Retina (tissue), 1 donor: ENCODE results near the gene FCHSD2.

ENCODE experiments used
- DNase-seq: peaks from one replicate; pipeline ENCODE4 v3.0.0-alpha.2; 2016

The FCHSD2 gene

DNA sequence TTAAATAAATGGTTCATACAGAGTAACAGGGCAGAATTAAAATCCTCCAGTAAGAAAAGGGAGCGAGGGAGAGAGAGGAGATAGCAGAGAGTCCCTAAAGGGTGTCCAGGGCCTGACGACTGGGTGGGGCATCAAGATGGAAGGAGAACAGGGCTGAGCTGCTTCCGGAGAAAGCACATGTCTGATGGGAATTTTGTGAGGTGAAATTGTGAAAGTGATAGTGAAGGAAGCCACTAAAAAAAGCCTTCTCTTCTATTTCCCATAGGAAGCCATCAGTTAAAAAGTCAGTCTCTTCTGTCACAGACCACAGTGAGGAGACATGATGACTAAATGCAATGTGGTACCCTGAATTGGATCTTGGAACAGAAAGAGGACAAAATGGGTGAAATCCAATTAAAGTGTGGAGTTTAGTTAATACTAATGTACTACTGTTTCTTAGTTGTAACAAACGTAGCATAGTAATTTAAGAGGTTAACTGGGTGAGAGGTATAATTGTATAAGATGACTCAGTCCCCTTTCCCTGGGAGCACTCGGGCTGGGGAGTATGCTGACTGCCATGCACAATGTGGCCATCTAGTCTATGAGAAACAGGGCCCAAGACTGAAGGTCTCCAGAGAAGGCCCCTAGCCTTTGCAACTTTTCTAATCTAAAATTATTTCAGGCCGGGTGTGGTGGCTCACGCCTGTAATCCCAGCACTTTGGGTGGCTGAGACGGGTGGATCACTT is 29.5 kb upstream of the FCHSD2 start:
- no peak for DNase-seq

DNA sequence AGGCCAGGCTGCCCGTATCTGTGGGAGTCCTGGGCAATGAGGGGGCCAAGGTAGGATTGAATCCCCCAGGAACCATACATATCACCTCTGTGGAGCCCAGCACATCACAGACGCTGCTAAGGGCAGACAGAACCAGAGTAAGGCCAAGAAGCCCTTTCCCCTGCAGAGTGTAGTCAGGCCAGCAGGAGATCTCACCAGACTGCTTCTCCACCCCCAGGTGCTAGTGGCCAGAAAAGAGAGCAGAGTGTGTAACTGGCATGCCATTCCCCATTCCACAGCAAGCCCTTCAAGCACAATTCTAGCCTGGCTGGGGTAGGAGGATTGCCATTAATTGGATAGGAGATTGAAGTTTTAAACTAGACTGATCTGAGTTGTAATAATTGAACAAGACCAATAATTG is 28.0 kb upstream of the FCHSD2 start:
- no peak for DNase-seq

DNA sequence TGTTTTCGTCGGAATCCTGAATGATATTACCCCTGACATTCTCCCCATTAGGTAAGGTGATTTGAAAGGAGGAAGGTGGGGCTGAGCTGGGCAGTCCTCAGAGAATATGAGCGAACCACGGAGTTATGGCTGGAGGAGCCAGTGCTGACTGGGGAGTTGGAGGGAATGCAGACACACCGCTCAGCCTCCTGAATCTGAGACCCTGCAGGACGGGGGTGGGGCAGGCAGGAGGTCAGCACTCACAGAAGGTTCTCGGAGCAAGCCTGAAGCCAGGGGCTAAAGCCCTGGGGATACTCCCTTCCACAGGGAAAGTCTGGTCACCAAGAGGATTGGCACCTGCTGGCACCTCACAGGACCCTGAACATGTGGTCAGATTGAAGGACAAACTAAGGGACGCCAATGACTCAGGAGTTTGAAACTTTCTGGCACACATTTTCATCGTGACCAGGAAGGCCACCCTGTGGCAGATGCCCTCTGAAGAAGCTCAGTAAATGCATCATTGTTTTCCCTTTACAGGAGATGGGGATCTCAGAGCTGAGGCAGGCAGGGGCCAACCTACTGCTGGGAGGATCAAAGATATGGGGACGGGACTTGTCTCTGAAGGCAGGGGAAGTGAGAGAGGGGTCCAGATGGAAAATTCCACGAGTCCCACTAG is 26.9 kb upstream of the FCHSD2 start:
- no peak for DNase-seq

DNA sequence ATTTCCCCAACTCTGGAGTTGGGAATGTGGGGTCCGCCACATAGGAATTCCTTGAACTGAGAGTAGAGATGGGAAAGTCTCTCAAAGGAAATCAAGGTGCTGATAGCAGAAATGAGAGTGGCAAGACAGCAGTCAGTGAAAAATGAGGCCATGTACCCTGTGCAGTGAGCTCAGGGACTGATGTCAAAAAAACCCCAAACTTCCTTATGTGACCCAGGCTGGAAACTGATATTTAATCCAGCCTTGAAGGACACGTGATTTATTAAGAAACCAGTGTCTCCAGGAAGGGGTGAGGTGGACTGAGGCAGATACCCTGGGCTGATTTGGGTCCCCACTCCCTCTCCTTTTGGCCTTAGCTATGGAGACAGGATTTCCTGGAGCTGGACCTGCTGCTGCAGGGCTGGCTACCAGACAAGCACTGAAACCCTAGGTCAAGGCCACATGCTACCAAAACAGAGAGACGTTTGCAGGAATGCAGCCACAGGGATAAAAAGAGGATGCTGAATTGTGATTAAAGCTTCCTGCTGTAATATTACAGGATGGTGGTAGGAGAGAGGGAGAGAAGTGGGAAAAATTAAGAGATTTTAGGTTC is 25.3 kb upstream of the FCHSD2 start:
- DNase-seq: no peak

DNA sequence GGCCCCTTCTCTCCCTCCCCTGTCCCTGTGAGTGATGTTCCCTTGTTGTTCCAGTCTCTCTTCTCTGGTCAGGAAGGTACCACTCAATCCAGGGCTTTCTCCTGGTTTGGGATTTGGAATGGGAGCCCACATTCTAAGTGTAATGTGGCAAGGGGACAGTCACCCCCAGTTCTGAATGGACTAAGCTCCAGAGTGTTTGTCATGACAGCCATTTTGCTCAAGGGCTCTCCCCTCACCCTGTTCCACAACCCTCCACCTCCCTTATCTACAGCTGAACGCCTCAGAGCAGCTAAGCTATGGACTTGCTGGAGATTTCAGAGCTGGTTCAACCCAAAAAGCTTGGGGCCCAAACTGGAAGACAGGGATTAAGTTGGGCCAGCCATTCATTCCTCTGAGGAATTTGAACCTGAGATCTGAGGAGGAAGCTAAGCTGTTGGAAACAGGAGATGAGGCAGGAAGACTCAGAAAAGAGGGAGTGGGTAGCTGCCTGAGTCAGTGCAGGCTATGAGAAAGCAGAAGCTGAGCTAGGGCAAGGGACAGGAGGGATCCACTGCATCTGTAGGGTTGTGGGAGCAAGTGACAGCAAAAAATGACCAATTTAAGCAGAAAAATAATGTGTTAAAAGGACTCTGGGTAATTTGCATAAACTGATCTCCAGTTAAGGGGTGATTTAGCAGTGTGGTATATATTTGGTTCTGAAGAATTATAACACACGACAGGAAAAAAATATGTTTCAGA is 22.9 kb upstream of the FCHSD2 start:
- DNase-seq: no peak

DNA sequence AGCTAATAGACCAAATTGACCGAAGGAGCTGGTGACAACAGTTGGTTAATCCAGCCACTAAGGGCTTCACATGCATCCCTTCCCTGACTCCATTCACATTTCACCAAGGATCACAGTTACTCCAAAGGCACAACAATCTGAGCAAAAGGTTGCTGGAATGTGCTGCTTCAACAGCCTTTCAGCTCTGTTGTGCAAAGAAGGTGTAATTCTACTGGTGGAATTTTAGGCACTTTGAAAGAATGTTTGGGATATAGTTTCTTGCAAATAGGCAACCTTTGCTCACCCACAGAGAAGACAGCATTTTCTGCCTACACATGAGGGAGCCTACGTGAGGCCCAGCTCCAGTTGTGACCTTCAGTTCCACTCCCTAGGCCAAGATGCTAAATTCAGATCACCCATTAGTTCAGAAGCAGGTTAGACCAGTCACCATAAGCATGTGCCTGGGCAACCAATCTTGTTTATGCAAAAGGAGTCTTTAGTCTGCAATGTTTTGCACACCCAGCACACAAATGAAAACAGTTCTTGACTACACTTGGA is 21.6 kb upstream of the FCHSD2 start:
- no peak for DNase-seq

DNA sequence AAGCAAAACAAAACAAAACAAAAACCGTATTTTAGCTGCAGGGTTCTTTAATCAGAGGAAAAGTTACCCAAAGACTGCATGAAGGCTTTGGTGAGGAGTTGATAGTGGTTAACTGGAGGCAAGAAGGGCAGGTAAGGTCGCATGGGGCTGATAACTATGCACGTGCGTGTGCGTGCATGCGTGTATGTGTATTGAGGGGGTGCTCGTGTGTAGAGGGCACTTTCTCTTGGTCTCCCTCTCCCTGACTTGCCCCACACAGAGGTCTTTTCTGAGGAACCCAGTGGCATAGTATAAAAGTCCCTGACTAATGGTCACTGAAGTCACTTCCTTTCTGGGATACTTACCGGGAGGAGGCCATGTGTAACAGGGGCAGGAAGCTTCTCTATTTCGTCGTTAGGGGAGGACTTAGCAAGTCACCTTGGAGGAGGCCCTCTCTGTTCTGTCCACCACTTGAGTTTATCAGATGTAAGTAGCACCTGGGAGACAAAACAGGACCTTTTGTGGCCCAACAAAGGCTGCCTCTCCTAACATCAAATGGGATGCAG is 20.1 kb upstream of the FCHSD2 start:
- DNase-seq: no peak

DNA sequence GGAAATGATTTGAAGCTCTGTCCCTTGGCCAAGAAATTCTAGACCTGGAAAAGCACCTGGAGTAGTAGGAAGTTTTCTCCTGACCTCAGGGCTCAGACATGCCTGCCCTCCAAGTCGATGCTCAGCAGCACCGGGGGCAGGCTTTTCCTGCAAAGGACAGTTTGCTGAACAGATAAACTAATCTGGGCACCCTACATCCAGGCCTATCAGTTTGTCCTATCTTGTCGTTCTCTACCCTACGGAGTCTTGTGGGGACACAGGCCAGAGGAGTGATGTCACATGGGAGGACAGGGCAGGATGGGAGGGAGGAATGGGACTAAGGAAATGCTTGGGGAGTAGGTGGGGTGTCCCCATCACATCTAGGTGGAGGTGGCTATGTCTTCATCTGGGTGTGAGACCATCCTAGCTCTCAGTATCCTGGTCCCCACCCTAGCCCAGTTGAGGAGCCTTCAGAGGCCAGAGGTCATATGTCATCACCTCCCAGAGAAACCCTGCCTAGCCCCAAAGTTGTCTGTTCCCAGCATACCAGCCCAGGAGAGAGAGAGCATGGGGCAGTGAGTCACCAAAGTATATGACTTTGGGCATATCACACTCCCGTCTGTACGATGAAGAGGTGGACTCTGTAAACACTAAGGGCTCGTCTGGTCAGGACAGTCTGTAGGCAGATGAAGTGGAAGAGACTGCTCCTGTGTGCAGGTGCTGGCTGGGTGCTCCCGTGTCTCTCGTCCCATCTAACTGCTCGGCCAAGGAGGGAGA is 18.1 kb upstream of the FCHSD2 start:
- no peak for DNase-seq

DNA sequence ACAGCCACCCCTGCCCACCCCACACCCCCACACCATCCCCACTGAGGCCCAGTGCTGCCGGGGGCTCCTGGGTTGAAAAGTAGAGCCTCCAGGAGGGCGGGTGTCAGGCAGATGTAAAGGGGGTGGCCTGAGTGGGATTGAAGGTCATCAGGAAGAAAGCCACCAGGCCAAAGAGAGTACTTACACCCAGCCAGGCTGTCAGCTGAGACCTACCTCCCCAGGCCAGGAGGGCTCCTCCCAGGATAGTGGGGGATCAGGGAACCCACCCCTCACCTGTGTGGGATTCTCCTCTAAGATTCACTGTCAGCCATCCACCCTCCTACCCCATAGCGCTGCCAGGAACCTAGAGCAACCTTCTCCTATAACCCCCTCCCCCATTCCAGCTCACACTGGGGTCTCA is 17.2 kb upstream of the FCHSD2 start:
- no peak for DNase-seq

DNA sequence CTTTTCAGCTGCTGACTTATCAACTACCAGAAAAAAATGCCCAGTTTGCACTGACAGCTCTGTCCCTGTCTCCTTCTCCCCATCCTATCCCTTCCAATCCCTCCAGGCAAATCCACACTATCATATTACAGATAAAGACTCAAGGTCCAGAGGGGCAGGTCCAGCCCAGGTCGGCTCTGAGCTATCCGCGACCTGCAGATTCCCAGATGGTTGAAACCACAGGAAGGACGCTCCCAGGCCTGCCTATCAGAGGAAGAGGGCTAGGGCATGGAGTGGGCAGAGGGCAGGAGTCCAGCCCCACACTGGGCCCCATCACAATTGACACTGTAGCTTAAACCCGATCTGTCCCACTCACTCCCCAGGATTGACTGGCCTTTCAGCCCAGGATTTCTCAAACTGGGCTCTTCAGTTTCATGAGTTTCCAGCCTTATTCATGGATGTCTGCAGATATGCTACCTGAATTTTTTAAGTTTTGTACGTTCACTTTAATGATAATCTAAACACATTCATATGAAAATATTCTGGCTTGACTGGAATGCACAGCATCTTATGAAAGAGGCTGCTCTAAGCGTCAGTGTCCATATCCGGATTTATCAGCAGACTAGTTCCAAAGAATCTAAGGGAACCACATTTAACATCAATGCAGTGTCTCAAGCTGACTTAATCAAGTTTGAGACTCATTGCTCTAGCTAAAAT is 16.4 kb upstream of the FCHSD2 start:
- DNase-seq: no peak

DNA sequence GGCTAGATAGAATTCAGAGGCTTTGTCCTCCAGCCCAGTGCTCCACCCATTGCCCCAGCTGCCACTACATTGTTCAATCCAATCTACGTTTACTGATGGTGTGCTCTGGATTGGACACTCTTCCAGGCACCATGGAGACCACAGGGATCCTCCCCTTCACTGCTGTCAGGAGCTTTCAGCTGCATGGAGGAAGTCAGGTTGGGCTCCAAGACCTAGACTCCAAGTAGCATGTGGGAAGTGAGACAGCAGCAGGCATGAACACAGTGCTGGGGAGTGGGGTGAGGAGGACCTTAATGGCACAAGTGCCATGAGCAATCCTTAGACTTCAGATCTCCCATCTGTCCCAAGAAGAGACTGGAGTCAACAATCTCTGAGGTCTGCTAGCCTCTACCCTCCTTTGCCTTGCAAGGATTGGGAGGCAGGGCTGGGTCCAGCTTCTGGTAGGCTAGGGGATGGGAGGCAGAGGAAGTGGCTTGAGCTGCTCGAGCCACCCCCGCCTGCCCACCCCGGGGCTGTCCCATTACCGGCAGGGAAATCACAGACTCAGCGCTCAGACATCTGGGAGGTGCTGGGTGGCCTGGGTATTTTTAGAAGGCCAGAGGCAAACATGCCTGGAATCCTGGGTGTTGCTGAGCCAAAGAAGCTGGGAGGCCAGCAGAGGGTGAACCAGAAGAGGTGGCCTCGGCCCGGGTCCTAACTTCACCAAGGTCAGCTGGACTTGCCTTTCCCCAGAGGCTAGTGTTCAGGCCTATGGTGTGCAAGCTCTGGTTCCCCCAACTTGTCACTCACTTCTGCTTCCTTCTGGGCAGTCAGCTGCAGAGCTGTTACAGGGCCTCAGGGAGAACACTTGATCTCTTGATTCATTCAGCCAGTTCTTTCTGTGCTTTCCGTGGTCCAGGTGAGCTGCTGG is 15.2 kb upstream of the FCHSD2 start:
- no peak for DNase-seq

DNA sequence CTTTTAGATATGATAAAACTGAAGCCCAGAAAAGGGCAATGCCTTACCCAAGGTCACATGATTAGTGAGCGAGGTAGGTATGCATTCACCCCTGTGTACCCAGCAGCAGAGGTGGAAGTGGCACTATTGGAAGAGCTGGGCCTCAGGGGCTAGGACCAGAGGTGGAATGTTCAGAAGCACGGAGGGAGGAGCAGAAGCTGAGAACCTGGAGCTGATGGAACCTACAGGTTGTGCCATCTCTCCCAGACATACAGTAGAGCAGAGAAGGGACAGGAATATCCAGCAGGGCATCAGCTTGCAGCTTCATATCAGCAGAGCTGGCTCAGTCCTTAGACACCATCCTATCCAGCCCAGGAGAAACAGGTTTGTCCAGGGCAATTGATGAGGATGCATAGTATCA is 14.6 kb upstream of the FCHSD2 start:
- no peak for DNase-seq

DNA sequence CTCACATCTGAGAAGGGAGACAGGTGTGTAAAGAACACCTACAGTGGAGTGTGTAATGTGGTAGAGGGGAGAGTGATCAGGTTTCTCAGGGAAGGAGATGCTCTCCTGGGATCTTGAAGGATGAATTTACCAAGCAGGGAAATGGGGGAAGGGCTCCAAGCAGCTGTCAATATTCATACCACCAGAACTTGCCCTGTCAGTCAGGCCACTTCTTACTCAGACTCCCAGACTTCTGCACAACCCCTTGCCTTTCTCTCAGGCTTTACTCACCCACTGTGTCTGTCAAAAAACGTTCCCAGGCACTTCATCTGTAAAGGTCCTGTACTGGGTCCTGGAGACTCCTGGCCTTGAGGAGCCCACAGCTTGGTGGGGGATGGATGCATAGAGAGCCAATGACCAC is 14.0 kb upstream of the FCHSD2 start:
- DNase-seq: no peak

DNA sequence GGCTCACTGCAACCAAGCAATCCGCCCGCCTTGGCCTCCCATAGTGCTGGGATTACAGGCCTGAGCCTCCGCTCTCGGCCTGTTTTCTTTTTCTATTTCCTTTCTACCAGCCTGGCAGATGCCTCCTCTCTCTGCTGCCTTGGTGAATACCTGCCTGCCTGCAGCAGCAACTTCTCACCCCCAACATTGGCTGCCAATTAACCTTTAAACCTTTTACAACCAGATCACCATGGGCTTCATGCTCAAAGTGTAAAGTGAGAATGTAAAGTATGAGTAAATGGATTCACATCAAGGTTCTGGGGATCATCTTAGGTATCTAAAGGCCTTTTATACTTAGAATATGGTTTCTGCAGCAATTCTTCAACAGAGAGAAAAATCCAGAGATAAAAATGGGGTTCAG is 13.0 kb upstream of the FCHSD2 start:
- DNase-seq: no peak

DNA sequence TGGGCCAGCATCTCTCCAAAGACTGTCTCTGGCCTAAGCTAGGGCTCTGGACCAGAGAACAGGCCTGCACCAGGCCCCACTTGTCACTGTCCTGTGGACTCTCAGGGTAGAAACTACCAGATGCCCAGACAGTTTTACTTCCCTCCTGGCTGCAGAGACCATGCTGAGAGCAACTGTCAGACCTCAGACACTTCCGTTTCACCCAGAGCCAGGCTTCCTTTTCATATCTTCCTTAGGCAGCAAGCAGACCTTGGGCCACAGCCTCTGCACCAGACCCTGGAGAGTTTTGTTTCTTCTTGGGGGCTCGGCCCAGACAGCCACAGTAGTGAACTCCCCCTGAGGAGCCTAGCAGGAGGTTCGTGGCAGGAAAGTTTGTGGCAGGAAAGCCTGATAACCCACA is 12.1 kb upstream of the FCHSD2 start:
- DNase-seq: no peak

DNA sequence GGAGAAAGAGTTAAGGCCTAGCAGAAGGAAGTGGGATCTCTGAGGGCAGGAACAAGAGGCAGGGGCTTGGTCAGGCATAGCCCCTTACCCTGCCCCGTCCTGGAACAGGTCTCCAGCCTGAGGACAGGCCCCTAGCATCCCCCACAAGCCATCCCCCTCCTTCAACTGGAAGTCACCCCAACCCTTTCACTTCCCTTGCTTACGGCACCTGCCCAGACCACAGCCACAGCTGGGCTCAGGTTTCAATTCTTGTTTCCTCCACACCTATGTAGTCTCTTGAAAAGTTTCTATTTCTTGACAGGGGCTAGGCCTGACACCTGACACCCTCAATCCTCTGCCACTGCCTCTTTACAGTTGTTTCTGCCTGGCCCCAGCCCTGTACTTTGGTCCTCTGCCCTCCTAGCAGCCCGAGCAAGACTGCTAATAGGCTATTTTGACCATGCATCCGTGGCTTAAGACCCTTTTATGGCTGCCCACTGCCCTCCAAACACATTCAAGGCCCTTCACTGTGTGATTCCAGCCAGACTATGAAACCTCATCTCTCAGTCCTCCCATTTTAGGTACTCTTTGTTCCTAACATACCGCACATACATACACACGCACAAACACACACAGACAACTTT is 10.9 kb upstream of the FCHSD2 start:
- no peak for DNase-seq

DNA sequence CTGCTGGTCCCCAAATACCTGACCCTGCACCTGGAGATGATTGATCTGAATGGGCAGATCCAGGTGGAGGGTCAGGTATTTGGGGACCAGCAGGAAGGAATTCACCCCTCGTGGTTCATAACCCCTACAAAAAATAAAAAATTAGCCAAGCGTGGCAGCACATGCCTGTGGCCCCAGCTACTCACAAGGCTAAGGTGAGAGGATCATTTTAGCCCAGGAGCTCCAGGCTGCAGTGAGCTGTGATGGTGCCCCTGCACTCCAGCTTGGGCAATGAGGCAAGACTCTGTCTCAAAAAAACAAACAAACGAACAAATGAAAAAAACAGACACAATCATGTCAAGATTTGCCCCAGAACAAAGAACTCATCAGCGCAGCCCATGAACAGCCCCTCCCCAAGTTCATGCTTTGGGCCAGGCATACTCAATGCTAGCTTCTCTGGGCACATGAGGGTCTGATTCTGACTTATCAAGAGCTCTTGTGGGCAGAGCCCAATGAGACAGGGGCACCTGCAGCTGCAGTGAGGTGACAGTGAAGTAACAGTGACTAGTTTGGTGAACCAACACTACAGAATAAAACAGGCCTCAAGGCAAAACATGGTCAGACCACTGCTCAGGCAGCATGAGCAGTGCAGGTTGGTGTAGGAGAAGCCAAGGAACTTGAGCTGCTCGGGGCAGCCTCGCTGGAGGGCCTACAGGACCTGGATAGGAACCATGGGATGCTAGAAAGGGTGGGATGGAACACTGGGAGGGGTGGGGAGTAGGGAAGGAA is 10.2 kb upstream of the FCHSD2 start:
- no peak for DNase-seq

DNA sequence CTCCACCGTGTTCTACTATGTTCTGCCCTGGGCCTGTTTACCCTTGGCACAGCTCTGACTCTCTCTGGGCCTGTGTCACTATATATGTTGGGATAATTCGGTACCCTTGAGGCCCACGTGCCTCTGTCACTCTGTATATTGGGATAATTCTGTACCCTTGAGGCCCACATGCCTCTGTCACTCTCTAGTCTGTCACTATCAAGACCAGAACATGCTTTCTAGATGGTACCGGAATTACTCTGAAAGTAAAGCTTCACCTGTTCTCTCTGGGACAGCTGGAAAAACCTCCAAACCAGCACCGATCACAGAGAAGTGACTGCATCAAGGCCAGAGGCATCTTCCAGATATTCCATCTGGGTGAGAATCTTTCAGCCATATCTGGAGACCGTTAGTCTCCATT is 9.3 kb upstream of the FCHSD2 start:
- no peak for DNase-seq

DNA sequence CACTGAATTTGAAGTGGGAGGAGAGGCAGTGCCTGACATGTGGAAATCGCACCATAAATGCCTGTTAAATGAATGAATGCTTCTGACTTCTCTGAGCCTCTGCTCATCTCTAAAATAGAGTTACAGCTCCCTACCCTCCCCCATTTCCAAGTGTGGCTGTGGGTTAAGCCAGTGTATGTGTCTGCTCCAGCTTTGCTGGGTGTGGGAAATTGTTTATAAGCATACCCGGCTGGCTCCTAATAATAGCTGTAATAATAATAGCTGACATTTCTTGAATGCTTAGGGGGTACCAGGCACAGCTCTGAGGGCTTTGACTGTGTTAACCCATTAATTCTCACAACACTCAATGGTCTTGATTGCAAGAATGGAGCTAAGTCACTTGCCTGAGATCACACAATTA is 7.0 kb upstream of the FCHSD2 start:
- DNase-seq: no peak
